Panc1 (cell line): ENCODE data around the gene SMYD4. TPM values are rescaled to one million over a fixed set of nuclear protein-coding genes. Genes with fewer than 3 reads are reported as not detected.

Experiments
- ATAC-seq: fragments of 200-7000 bp; cut with Tn5 transposase; 2 replicates; pipeline ENCODE4 v1.9.1; 2020; ENCODE audit warnings: mild to moderate bottlenecking, moderate library complexity
- BruUV-seq: library from RNA; stranded (reverse); fragments of 400-500 nt; replicated peaks from 2 replicates; lab custom pipeline; 2021; lab: Mats Ljungman, UMichigan
- CTCF ChIA-PET: fragments of 300-600 bp; sonication (Branson Sonifier 250); formaldehyde crosslinking; loops from one replicate; lab custom pipeline; 2022; ENCODE audit warnings: antibody characterized with exemption; lab: Charles Lee
- POLR2A ChIA-PET: fragments of 300-600 bp; sonication (Branson Sonifier 250); formaldehyde crosslinking; loops from one replicate; lab custom pipeline; 2022; ENCODE audit warnings: antibody characterized with exemption; lab: Charles Lee
- DNase-seq: peaks from one replicate; pipeline ENCODE4 v3.0.0-alpha.2; 2010; ENCODE audit warnings: low read depth, low spot score
- H3K27ac ChIP-seq: 2 replicates; pipeline ENCODE4 v1.5.1; 2011; ENCODE audit warnings: mild to moderate bottlenecking, low read length, inconsistent platforms
- H3K27me3 ChIP-seq: fragments of 200-500 bp; sonication (Bioruptor generic); 2 replicates; pipeline ENCODE4 v1.6.0; 2014; ENCODE audit warnings: low read length, inconsistent platforms; ENCODE audit not compliant: control insufficient read depth, insufficient read depth
- H3K36me3 ChIP-seq: fragments of 200-500 bp; sonication (Bioruptor generic); 2 replicates; pipeline ENCODE4 v1.5.1; 2014; ENCODE audit warnings: inconsistent platforms, mild to moderate bottlenecking, low read length, moderate library complexity; ENCODE audit not compliant: control insufficient read depth, insufficient read depth
- H3K4me1 ChIP-seq: 2 replicates; pipeline ENCODE4 v1.5.1; 2011; ENCODE audit warnings: inconsistent platforms, mild to moderate bottlenecking, low read length, moderate library complexity; ENCODE audit not compliant: control insufficient read depth, insufficient read depth
- H3K4me3 ChIP-seq, 2 experiments: 2 replicates each; pipeline ENCODE4 v1.5.1; 2011 to 2012; ENCODE audit warnings: low read depth in 2 of 2, low read length in 2 of 2, mild to moderate bottlenecking in 2 of 2, inconsistent platforms in 1 of 2, moderate library complexity in 1 of 2
- H3K9me3 ChIP-seq: fragments of 200-500 bp; sonication (Bioruptor generic); 2 replicates; pipeline ENCODE4 v1.5.1; 2014; ENCODE audit warnings: low read depth, mild to moderate bottlenecking, inconsistent platforms, low read length, moderate library complexity; ENCODE audit not compliant: control insufficient read depth, insufficient read depth
- CTCF ChIP-seq: fragments of 450-650 bp; IDR thresholded peaks from 2 replicates; pipeline ENCODE4 v1.5.1; 2017; ENCODE audit warnings: mild to moderate bottlenecking
- POLR2AphosphoS5 ChIP-seq: IDR thresholded peaks from 2 replicates; pipeline ENCODE4 v1.6.1; 2012; ENCODE audit warnings: mild to moderate bottlenecking, low read depth, low read length, moderate library complexity
- REST ChIP-seq, 2 experiments: IDR thresholded peaks; 2 replicates each; pipeline ENCODE4 v1.6.1; 2011 to 2012; ENCODE audit warnings: low read depth in 2 of 2, control low read depth in 1 of 2, low read length in 1 of 2, mild to moderate bottlenecking in 1 of 2, moderate library complexity in 1 of 2; ENCODE audit not compliant: insufficient read depth in 1 of 2
- SIN3A ChIP-seq: IDR thresholded peaks from 2 replicates; pipeline ENCODE4 v1.6.1; 2012; ENCODE audit warnings: low read depth, mild to moderate bottlenecking, low read length, moderate library complexity, borderline replicate concordance; ENCODE audit not compliant: insufficient read depth
- TCF7L2 ChIP-seq: IDR thresholded peaks from 2 replicates; pipeline ENCODE4 v1.6.1; 2011; ENCODE audit warnings: mild to moderate bottlenecking, low read depth, low read length, inconsistent platforms
- in situ Hi-C: cut with HindIII; loops from 2 replicates; pipeline ENCODE4 v1.10.0; 2016; ENCODE audit warnings: low sequenced_read_pairs, low pct_unique_long_range_greater_than_20kb
- intact Hi-C: fragments of 100-400 bp; cut with micrococcal nuclease; formaldehyde crosslinking; loops from one replicate; pipeline ENCODE4 v1.10.0; 2022; ENCODE audit not compliant: unreplicated experiment
- total RNA-seq: library from RNA; stranded (reverse); gene quantifications from one replicate; pipeline ENCODE4 v1.2.1, GENCODE V29; 2021; ENCODE audit not compliant: unreplicated experiment

SMYD4 gene
- total RNA-seq, 1 experiment from 2014 or later, result 17.1 TPM

GRCh38 chr17:1870592-1870991 is 40.9 kb upstream of the SMYD4 start:
- in situ Hi-C loops (no loop called here), intact Hi-C loops (no loop called here)
- TF ChIP-seq CTCF (no peak), SIN3A (no peak), POLR2AphosphoS5 (no peak), TCF7L2 (no peak), REST (IDR thresholded peaks at IDR 0.05; ENCODE audit: insufficient read depth in 1 of 2, low read depth in 2 of 2, low read length in 1 of 2) (no peak)
- Histone ChIP-seq H3K27ac (no peak overlapping the region), H3K4me1 (no peaks in the 10 kb centered on the region), H3K4me3 (no peak overlapping the region), H3K36me3 (no peaks in the 10 kb centered on the region; the same call in 1 of the 2 replicates), H3K9me3 (no peaks in the 10 kb centered on the region), H3K27me3 (no peaks in the 10 kb centered on the region)
- ATAC-seq (no peak), DNase-seq (no peak)
- BruUV-seq, result no TSS peak
- CTCF ChIA-PET, result no interaction called here
- POLR2A ChIA-PET, result no interaction called here

GRCh38 chr17:1868090-1868489 is 38.4 kb upstream of the SMYD4 start:
- Histone ChIP-seq H3K4me1 (no peaks in the 10 kb centered on the region), H3K4me3 (no peak overlapping the region), H3K9me3 (no peaks in the 10 kb centered on the region), H3K27ac (no peak overlapping the region), H3K27me3 (no peaks in the 10 kb centered on the region), H3K36me3 (no peaks in the 10 kb centered on the region; the same call in 1 of the 2 replicates)
- intact Hi-C loops (no loop called here), in situ Hi-C loops (no loop called here)
- ATAC-seq, result no peak
- ChIA-PET POLR2A (no interaction called here), CTCF (no interaction called here)
- no TSS peak for BruUV-seq
- no peak for DNase-seq
- TF ChIP-seq REST (IDR thresholded peaks at IDR 0.05; ENCODE audit: insufficient read depth in 1 of 2, low read depth in 2 of 2, low read length in 1 of 2), result no peak
- TF ChIP-seq SIN3A, result no peak
- TF ChIP-seq TCF7L2, result no peak
- no peak for TF ChIP-seq POLR2AphosphoS5
- no peak for TF ChIP-seq CTCF
